ENCODE results near the gene FBXO40. TPM values are rescaled to one million over a fixed set of nuclear protein-coding genes. Genes with fewer than 3 reads are reported as not detected.
"Not testable (repeated sequence)": the region's sequence is repeated elsewhere in the genome, so short reads cannot be mapped to it uniquely, and the experiment has no call there.

The FBXO40 gene, protein sequence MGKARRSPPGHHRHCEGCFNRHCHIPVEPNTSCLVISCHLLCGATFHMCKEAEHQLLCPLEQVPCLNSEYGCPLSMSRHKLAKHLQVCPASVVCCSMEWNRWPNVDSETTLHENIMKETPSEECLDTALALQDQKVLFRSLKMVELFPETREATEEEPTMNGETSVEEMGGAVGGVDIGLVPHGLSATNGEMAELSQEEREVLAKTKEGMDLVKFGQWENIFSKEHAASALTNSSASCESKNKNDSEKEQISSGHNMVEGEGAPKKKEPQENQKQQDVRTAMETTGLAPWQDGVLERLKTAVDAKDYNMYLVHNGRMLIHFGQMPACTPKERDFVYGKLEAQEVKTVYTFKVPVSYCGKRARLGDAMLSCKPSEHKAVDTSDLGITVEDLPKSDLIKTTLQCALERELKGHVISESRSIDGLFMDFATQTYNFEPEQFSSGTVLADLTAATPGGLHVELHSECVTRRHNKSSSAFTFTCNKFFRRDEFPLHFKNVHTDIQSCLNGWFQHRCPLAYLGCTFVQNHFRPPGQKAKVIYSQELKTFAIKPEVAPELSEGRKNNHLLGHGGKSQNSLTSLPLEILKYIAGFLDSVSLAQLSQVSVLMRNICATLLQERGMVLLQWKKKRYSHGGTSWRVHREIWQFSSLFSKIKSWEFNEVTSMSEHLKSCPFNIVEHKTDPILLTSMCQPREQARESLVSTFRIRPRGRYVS
- not detected for total RNA-seq

DNA sequence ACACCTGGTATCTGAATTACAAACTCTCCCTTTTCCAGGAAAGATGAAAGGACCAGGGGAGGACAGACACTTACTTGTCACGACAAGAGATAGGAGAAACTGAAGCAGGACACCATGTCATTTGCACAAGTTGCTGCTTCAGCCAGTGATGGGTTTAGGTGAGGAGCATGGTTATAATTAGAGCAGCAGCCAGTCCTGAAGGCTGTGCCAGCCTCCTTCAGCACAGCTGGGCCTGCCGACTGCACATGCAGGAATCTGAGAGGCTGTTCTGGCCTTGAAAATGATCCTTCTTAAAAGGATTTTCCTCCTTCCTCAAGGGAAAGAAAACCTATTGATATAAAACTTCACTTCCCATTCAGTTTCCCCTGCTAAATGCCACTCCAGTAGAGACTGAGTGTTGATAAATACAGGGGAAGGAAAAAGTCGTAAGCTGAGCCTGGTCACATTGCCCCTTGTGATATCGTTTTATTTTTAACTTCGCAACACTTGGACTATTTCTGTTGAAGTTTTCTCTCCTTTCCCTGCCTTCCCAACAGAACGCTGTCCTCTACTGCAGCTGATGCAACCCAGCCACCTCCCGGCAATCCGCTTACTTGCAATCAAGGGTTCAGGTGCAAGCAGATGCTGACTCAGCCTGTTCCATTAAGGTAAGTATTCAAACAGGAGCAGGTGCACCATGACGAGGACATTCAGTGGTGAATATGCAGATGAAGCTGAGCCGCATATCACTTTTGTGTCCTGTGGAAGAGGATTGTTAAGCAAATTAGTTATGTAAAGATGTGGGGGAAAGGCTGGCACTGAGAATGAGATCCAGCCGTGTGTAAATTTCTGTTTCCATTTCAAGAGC lies at the start of gene FBXO40:
Gene FBXO40, plus strand, starts transcription at position 524 of the 847 bp plus-strand sequence. CDS start 27,197 bp downstream, outside the sequence.
- DNase-seq (ENCODE audit: low spot score) = no peak
- intact Hi-C loops (cut with DNase I) = no loop called here
- ATAC-seq = no peak

DNA sequence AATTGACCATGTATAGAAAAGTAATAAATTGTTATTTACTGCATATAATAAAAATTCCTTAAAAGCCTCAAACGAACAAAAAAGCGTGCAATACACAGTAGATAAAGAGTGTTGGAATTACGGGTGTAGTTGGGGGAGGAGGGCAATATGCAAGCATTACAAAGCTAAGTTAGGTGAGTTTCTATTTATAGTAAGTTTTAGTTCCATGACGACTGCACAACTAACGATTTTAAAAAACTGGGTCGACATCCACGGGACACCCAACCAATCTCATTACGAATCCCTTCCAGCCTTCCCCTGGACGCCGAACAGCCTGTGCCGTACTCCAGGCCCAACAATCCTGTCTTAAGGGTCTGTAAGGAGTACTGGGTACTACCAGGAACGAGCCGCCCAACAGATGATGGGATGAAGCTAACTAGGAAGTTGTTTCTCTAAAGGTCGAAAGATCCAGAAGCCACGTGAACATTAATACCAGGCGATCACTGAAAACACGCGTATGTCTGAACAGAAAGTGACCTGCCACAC lies 48.1 kb upstream of the FBXO40 start:
- intact Hi-C loops (cut with DNase I) = no loop called here
- no peak for ATAC-seq
- no peak for DNase-seq (ENCODE audit: low spot score)

DNA sequence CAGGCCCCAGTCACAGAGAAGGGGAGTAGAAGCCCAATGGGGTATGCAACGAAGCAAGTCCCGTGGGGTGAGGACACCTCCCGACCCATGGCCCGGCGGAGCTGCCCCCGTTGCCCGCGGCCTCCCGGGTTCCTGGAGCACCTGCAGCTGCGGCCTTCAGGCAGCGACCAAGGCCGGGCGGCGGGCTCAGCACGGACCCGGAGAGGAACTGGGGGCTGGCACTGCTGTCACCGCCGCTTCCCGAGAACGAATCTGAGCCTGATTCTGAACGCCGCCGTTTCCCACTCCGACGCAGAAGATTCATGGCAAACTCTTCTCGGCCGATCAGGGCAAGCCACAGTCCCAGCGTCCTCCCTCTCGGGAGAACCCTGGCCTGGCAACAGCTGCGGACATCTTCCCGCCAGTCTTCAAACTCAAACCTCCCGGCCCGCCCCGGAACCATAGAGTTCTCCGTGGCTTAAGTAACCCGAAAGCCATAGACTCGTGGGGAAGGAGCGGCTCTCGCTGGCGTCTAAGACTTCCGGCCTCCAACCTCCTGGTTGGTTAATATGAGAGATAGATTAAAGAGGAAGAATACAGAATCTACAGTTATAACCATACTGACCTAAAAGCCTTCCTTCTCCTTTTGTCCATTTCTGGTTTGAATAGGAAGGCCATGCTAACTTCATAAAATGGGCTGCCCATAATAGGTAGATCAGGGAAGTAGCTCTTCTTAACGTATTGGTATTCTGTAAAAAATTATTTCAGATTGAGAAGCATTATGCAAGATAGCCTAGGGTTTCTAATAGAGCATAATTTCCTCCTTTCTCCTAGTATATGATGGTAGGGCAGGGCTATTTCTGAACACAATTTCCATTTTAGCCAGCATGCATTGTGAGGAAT lies 47.4 kb upstream of the FBXO40 start, which contains the start of gene POLQ:
Gene POLQ, minus strand, starts transcription at position 415 of the 882 bp plus-strand sequence. Its CDS starts 111 bp downstream, at position 304.
- ATAC-seq (peak; percentile 99), DNase-seq (ENCODE audit: low spot score) (peak; percentile 91)
- intact Hi-C loops (cut with DNase I) = no loop called here

GRCh38 chr3:121552379-121552778 lies 40.8 kb upstream of the FBXO40 start:
- no peak for ATAC-seq
- intact Hi-C loops (cut with DNase I) = no loop called here
- DNase-seq (ENCODE audit: low spot score) = no peak

DNA sequence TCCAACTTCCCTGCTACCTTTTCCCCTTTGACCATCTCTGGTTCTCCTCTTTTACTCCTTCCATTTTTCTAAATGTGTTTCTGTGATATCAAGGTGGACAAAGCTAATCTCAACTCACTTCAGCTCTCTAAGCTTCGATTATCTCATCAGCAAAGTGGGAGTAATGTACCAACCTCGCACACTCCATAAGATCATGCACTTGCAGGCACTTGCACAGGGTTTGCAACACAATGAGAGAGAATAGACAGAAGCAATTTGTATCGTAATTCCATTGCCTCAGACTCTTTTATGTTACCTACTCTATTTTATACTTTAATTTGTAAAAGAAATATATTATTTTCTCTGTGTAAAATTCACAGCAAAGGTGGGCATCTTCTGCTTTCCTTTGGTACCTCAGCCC lies 40.4 kb upstream of the FBXO40 start:
- no peak for ATAC-seq
- DNase-seq (ENCODE audit: low spot score) = no peak
- intact Hi-C loops (cut with DNase I) = no loop called here

- no peak for DNase-seq (ENCODE audit: low spot score)
- ATAC-seq = no peak
- intact Hi-C loops (cut with DNase I) = no loop called here
Observed at GRCh38 chr3:121557426-121557934, 35.7 kb upstream of the FBXO40 start.

GRCh38 chr3:121562148-121562547 lies 31.0 kb upstream of the FBXO40 start:
- ATAC-seq = no peak
- intact Hi-C loops (cut with DNase I) = no loop called here
- DNase-seq (ENCODE audit: low spot score) = no peak

GRCh38 chr3:121566773-121567172 lies 26.4 kb upstream of the FBXO40 start:
- ATAC-seq = no peak
- no peak for DNase-seq (ENCODE audit: low spot score)
- intact Hi-C loops (cut with DNase I) = no loop called here

- intact Hi-C loops (cut with DNase I) = no loop called here
- ATAC-seq (no peak), DNase-seq (ENCODE audit: low spot score) (no peak)
Observed at GRCh38 chr3:121567649-121568048, 25.5 kb upstream of the FBXO40 start, which contains the start of gene ARGFX. TSS of gene ARGFX (plus strand) at chr3:121567949. CDS start at chr3:121570714, 2,765 bp downstream.

- ATAC-seq = no peak
- no peak for DNase-seq (ENCODE audit: low spot score)
- intact Hi-C loops (cut with DNase I) = no loop called here
Observed at GRCh38 chr3:121574449-121574848, 18.7 kb upstream of the FBXO40 start.

DNA sequence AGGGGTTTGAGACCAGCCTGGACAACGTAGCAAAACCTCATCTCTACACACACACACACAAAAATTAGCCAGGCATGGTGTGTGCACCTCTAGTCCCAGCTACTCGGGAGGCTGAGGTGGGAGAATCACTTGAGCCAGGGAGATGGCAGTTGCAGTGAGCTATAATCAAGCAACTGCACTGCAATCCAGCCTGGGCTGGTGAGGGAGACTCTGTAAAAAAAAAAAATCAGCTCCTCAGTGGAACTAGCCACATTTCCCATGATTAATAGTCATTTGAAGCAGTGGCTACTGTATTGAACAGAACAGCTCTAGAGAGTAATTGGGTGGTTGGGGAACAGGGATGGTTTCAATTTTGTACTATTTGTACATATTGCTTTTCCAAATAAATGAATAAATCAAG lies 11.5 kb upstream of the FBXO40 start:
- DNase-seq (ENCODE audit: low spot score) (no peak), ATAC-seq (no peak)
- intact Hi-C loops (cut with DNase I) = no loop called here

- ATAC-seq (no peak), DNase-seq (ENCODE audit: low spot score) (no peak)
- intact Hi-C loops (cut with DNase I) = no loop called here
Observed at GRCh38 chr3:121584418-121584817, 8.8 kb upstream of the FBXO40 start.

- intact Hi-C loops (cut with DNase I); DNase-seq (ENCODE audit: low spot score); ATAC-seq: not testable (repeated sequence)
Observed at GRCh38 chr3:121593806-121594205, 627 bp downstream of the FBXO40 start.

DNA sequence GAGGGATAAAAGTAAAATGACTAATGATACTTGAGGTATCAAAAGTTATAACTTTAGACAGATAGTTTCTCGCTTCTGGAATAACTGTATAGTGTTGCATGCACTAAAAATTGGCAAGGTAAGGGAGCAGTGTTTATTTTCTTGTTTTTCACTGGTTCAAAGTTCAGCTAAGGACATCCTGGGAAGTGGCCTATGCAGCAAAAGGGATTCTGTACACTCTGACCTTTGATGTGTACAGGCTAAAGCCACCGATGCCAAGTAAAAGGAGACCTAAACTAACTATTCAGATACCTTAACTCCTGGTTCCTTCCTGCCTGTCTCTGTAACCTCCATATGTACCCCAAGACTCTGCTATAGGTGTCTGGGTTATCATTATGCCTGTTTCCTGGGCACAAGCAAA lies 1.7 kb downstream of the FBXO40 start:
- ATAC-seq (no peak), DNase-seq (ENCODE audit: low spot score) (no peak)
- intact Hi-C loops (cut with DNase I) = no loop called here

DNA sequence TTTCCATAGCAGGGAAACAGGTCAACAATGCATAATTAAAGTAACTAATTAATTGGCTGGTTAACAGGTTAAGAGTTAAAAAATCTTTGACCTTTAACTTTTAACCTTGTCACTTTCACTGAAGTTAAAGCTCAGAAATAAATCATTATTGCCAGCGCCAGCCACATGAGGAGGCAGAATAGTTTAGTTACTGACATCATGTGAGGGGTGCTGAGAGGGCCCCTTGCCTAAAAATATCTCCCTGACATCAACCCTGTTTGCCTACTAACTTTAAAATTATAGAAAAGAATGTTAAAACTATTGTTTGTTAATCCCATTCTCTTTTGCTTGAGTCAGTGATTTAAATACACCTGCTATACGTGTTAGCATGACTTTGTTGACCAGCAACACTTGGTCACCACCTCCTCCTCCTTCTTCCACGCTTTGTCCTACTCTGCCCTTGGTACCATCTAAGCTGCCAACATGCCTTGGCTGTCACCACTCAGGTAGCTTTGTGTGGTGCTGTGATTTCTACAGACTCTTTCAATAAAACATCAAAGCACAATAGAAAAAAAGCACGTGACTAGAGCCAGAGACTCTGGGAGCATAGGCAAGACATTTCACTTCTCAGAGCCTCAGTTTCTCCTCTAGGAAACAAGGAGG lies 2.7 kb downstream of the FBXO40 start:
- ATAC-seq (no peak), DNase-seq (ENCODE audit: low spot score) (no peak)
- intact Hi-C loops (cut with DNase I) = no loop called here

DNA sequence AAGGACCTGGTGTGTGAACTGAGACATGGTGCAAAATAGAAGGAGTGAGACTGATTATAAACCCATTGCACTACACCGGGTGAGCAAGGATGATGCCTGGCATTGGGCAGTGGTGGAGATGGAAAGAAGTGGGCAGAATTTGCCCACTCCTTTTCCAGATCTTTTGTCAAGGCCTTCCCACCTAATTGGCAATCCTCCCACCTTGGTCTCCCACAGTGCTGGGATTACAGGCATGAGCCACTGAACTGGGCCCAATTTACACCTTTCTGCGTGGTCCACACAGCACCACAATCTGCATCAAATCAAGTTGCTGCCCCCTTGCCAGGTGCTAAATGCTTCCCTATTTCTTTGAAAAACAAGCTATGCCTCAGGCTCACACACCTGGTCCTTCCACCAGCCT lies 5.4 kb downstream of the FBXO40 start:
- ATAC-seq = no peak
- no peak for DNase-seq (ENCODE audit: low spot score)
- intact Hi-C loops (cut with DNase I) = no loop called here

- intact Hi-C loops (cut with DNase I); ATAC-seq; DNase-seq (ENCODE audit: low spot score): not testable (repeated sequence)
Observed at GRCh38 chr3:121599900-121600299, 6.7 kb downstream of the FBXO40 start.
